IMR-90 (cell line): ENCODE data around the gene ISOC2. TPM values are rescaled to one million over a fixed set of nuclear protein-coding genes. Genes with fewer than 3 reads are reported as not detected.

Experiments used
- ATAC-seq: fragments of 200-7000 bp; cut with Tn5 transposase; 2 replicates; pipeline ENCODE4 v1.9.1; 2020; ENCODE audit warnings: low read depth, mild to moderate bottlenecking, moderate library complexity
- BruUV-seq: library from RNA; stranded (reverse); fragments of 400-500 nt; replicated peaks from 2 replicates; lab custom pipeline; 2021; lab: Mats Ljungman, UMichigan
- CTCF ChIA-PET: fragments of 300-600 bp; formaldehyde crosslinking; extraction: SDS; loops from one replicate; lab custom pipeline; 2021; ENCODE audit warnings: antibody characterized with exemption; lab: Yijun Ruan, JAX
- POLR2A ChIA-PET: fragments of 300-600 bp; sonication (Branson Sonifier 250); formaldehyde crosslinking; loops from one replicate; lab custom pipeline; 2022; ENCODE audit warnings: antibody characterized with exemption; ENCODE audit not compliant: unreplicated experiment; lab: Charles Lee
- DNase-seq: peaks from one replicate; pipeline ENCODE4 v3.0.0; 2013
- H2AFZ ChIP-seq: replicated peaks from 2 replicates; pipeline ENCODE3; 2013; ENCODE audit warnings: low read length, mild to moderate bottlenecking; ENCODE audit not compliant: poor library complexity
- H2AK5ac ChIP-seq: 2 replicates; pipeline ENCODE4 v1.6.1; 2013; ENCODE audit warnings: low read depth, low read length, inconsistent platforms
- H2AK9ac ChIP-seq: replicated peaks from 2 replicates; pipeline ENCODE3; 2013; ENCODE audit warnings: mild to moderate bottlenecking, low read depth, low read length, moderate library complexity; ENCODE audit not compliant: poor library complexity
- H2BK120ac ChIP-seq: 2 replicates; pipeline ENCODE4 v1.6.1; 2013; ENCODE audit warnings: low read depth, low read length, inconsistent platforms
- H2BK15ac ChIP-seq: 3 replicates; pipeline ENCODE4 v1.6.1; 2013; ENCODE audit warnings: low read depth, low read length, inconsistent platforms
- H2BK20ac ChIP-seq: 2 replicates; pipeline ENCODE4 v1.6.1; 2013; ENCODE audit warnings: low read depth, mild to moderate bottlenecking, inconsistent platforms, low read length, moderate library complexity
- H2BK5ac ChIP-seq: 2 replicates; pipeline ENCODE4 v1.6.1; 2013; ENCODE audit warnings: mild to moderate bottlenecking, low read depth, low read length, inconsistent platforms; ENCODE audit not compliant: poor library complexity, severe bottlenecking
- H3K14ac ChIP-seq: replicated peaks from 2 replicates; pipeline ENCODE4 v1.6.1; 2013; ENCODE audit warnings: low read depth, low read length, inconsistent platforms
- H3K18ac ChIP-seq: 2 replicates; pipeline ENCODE4 v1.6.1; 2013; ENCODE audit warnings: low read depth, low read length, control low read depth
- H3K23ac ChIP-seq: 2 replicates; pipeline ENCODE4 v1.6.1; 2013; ENCODE audit warnings: low read depth, low read length, inconsistent platforms
- H3K27ac ChIP-seq: 2 replicates; pipeline ENCODE4 v1.5.1; 2013; ENCODE audit warnings: mild to moderate bottlenecking, control low read depth, low read length; ENCODE audit not compliant: insufficient read depth
- H3K27me3 ChIP-seq: 2 replicates; pipeline ENCODE4 v1.6.1; 2013; ENCODE audit warnings: low read length; ENCODE audit not compliant: control insufficient read depth, insufficient read depth
- H3K36me3 ChIP-seq: 2 replicates; pipeline ENCODE4 v1.6.1; 2013; ENCODE audit warnings: low read length, mixed read lengths; ENCODE audit not compliant: control insufficient read depth, insufficient read depth
- H3K4ac ChIP-seq: 2 replicates; pipeline ENCODE4 v1.6.1; 2013; ENCODE audit warnings: low read depth, low read length, inconsistent platforms
- H3K4me1 ChIP-seq: 2 replicates; pipeline ENCODE4 v1.6.1; 2013; ENCODE audit warnings: low read length, mixed read lengths; ENCODE audit not compliant: control insufficient read depth, insufficient read depth
- H3K4me2 ChIP-seq: 2 replicates; pipeline ENCODE4 v1.6.1; 2013; ENCODE audit warnings: low read depth, mild to moderate bottlenecking, control low read depth, low read length, moderate library complexity
- H3K4me3 ChIP-seq: 2 replicates; pipeline ENCODE4 v1.5.1; 2013; ENCODE audit warnings: low read depth, mild to moderate bottlenecking, control low read depth, low read length, moderate library complexity; ENCODE audit not compliant: insufficient read depth
- H3K56ac ChIP-seq: 2 replicates; pipeline ENCODE4 v1.6.1; 2013; ENCODE audit warnings: low read length, inconsistent platforms; ENCODE audit not compliant: insufficient read depth; ENCODE audit errors: extremely low read depth
- H3K79me1 ChIP-seq, 2 experiments: 2 replicates each; pipeline ENCODE4 v1.6.1; 2013; ENCODE audit warnings: low read length in 2 of 2, inconsistent platforms in 1 of 2, low read depth in 1 of 2
- H3K9ac ChIP-seq: 2 replicates; pipeline ENCODE4 v1.6.1; 2013; ENCODE audit warnings: low read depth, low read length, control low read depth
- H3K9me1 ChIP-seq: 2 replicates; pipeline ENCODE4 v1.6.1; 2013; ENCODE audit warnings: low read length, inconsistent platforms; ENCODE audit not compliant: insufficient read depth
- H3K9me3 ChIP-seq: 2 replicates; pipeline ENCODE4 v1.6.1; 2013; ENCODE audit warnings: low read length; ENCODE audit not compliant: control insufficient read depth, insufficient read depth
- H4K20me1 ChIP-seq: 2 replicates; pipeline ENCODE4 v1.6.1; 2013; ENCODE audit warnings: low read length, inconsistent platforms; ENCODE audit not compliant: insufficient read depth
- H4K5ac ChIP-seq: 2 replicates; pipeline ENCODE4 v1.6.1; 2013; ENCODE audit warnings: mild to moderate bottlenecking, low read depth, low read length, control low read depth
- H4K8ac ChIP-seq, 2 experiments: 2 replicates each; pipeline ENCODE4 v1.6.1; 2013; ENCODE audit warnings: low read depth in 2 of 2, low read length in 2 of 2, control low read depth in 1 of 2, inconsistent platforms in 1 of 2
- H4K91ac ChIP-seq: 2 replicates; pipeline ENCODE4 v1.6.1; 2013; ENCODE audit warnings: low read depth, low read length, inconsistent platforms; ENCODE audit not compliant: insufficient read depth
- BHLHE40 ChIP-seq: fragments of 150-350 bp; IDR thresholded peaks from 2 replicates; pipeline ENCODE4 v1.6.1; 2016; ENCODE audit warnings: mild to moderate bottlenecking, low read depth, low read length
- CHD1 ChIP-seq: IDR thresholded peaks from 2 replicates; pipeline ENCODE4 v1.6.1; 2012; ENCODE audit warnings: low read depth, low read length, improper control_type of control experiment
- MAZ ChIP-seq: IDR thresholded peaks from 2 replicates; pipeline ENCODE4 v1.6.1; 2012; ENCODE audit warnings: low read depth, mild to moderate bottlenecking, low read length, improper control_type of control experiment, moderate library complexity, borderline replicate concordance
- NFE2L2 ChIP-seq: fragments of 150-350 bp; IDR thresholded peaks from 2 replicates; pipeline ENCODE4 v1.6.1; 2016; ENCODE audit warnings: low read depth, mild to moderate bottlenecking, low read length
- RCOR1 ChIP-seq: IDR thresholded peaks from 2 replicates; pipeline ENCODE4 v1.6.1; 2012; ENCODE audit warnings: mild to moderate bottlenecking, low read length, improper control_type of control experiment; ENCODE audit not compliant: insufficient replicate concordance
- RFX5 ChIP-seq: IDR thresholded peaks from 2 replicates; pipeline ENCODE4 v1.8.0; 2012; ENCODE audit warnings: low read depth, mild to moderate bottlenecking, low read length, moderate library complexity
- SMC3 ChIP-seq: fragments of 150-350 bp; IDR thresholded peaks from 2 replicates; pipeline ENCODE4 v1.6.1; 2016; ENCODE audit warnings: low read depth, mild to moderate bottlenecking, antibody characterized with exemption, low read length, moderate library complexity
- WGBS, 2 experiments: methylation state at CpG; one replicate each; pipeline versions ENCODE4 v1.1.5 to v1.1.7; 2013; ENCODE audit warnings: missing lambda C conversion rate in 2 of 2; ENCODE audit not compliant: insufficient read length in 1 of 2; ENCODE audit errors: extremely low coverage in 2 of 2; 5-methylcytosine and 5-hydroxymethylcytosine counted together
- dilution Hi-C: fragments of 300-500 bp; cut with HindIII; formaldehyde crosslinking; loops from one replicate; pipeline ENCODE4 v1.14.3; 2018; ENCODE audit warnings: low sequenced_read_pairs; ENCODE audit not compliant: unreplicated experiment
- in situ Hi-C: fragments of 300-500 bp; cut with MboI; formaldehyde crosslinking; loops from 3 replicates; pipeline ENCODE4 v1.14.3; 2019; ENCODE audit warnings: low sequenced_read_pairs, inconsistent platforms, mixed read lengths
- intact Hi-C: fragments of 100-400 bp; cut with micrococcal nuclease; formaldehyde crosslinking; loops from 2 replicates; pipeline ENCODE4 v1.10.0; 2022
- polyA plus RNA-seq, 3 experiments: library from polyadenylated mRNA; depleted of rRNA; stranded (reverse); fragments of >200 nt; gene quantifications; 2 replicates each; pipeline ENCODE4 v1.2.3, GENCODE V29; 2012; ENCODE audit warnings: low replicate concordance in 1 of 3
- total RNA-seq: library from RNA; depleted of rRNA; stranded (reverse); fragments of >200 nt; gene quantifications from 2 replicates; pipeline ENCODE4 v1.2.3, GENCODE V29; 2012

The ISOC2 gene
- total and polyA plus RNA-seq, 2 of the 4 experiments (the other 2 are of a cell fraction), result 56.1 to 82.1 TPM

- no peak overlapping the region for H3K4me2 ChIP-seq
- ATAC-seq (no peak), DNase-seq (no peak)
- H3K56ac ChIP-seq, result no peak overlapping the region
- POLR2A ChIA-PET, result no interaction called here
- WGBS, 2 experiments, result 86% methylated on average over 3 of the region's 4 CpGs; no CpG with 5 or more reads in 1 of the 2 experiments
- CTCF ChIA-PET, result no interaction called here
- H2AK5ac ChIP-seq, result 0 out of 2 replicates have a peak overlapping the region, but pooled peaks have one; percentile 16
- H3K14ac ChIP-seq, result no peak overlapping the region
- no peaks in the 10 kb centered on the region; the same call in 1 of the 2 replicates for H4K20me1 ChIP-seq
- no peak overlapping the region for H4K5ac ChIP-seq
- H3K18ac ChIP-seq, result no peak overlapping the region
- peak overlapping the region; percentile 95 for H2BK5ac ChIP-seq
- dilution Hi-C loops, result no loop called here
- no peak overlapping the region for H3K4me3 ChIP-seq
- no peak overlapping the region for H3K27ac ChIP-seq
- H2AFZ ChIP-seq, result no peak overlapping the region
- no peak overlapping the region for H2BK15ac ChIP-seq
- H2BK120ac ChIP-seq, result no peak overlapping the region
- H3K9me3 ChIP-seq, result peaks cover 3% of the 10 kb centered on the region
- no peak overlapping the region for H3K4ac ChIP-seq
- H3K4me1 ChIP-seq, result no peaks in the 10 kb centered on the region
- peaks cover 23% of the 10 kb centered on the region for H3K27me3 ChIP-seq
- TF ChIP-seq RFX5, result no peak
- TF ChIP-seq BHLHE40, result no peak
- no peak for TF ChIP-seq MAZ
- no peak for TF ChIP-seq NFE2L2
- TF ChIP-seq CHD1, result no peak
- no peak for TF ChIP-seq RCOR1
- no peak for TF ChIP-seq SMC3
- no peaks in the 10 kb centered on the region for H3K36me3 ChIP-seq
- H3K79me1 ChIP-seq, result no peaks in the 10 kb centered on the region
- in situ Hi-C loops, result no loop called here
- no peak overlapping the region for H3K9ac ChIP-seq
- H3K23ac ChIP-seq, result no peak overlapping the region
- H3K9me1 ChIP-seq, result peaks cover 11% of the 10 kb centered on the region; the same call in 1 of the 2 replicates
- no peak overlapping the region for H4K91ac ChIP-seq
- no peak overlapping the region for H2AK9ac ChIP-seq
- no TSS peak for BruUV-seq
- intact Hi-C loops, result no loop called here
- H4K8ac ChIP-seq, result no peak overlapping the region
- no peak overlapping the region for H2BK20ac ChIP-seq
Observed at GRCh38 chr19:55434356-55434919, 27.0 kb downstream of the ISOC2 start.
